IPS-15b (cell line): ENCODE results near the gene SLCO3A1.

Experiments used
- H3K27me3 ChIP-seq: one replicate; pipeline ENCODE4 v1.6.1; 2013; ENCODE audit warnings: low read length; ENCODE audit not compliant: control insufficient read depth, insufficient read depth
- H3K36me3 ChIP-seq: one replicate; pipeline ENCODE4 v1.6.1; 2013; ENCODE audit warnings: low read length; ENCODE audit not compliant: control insufficient read depth, insufficient read depth
- H3K4me1 ChIP-seq: one replicate; pipeline ENCODE4 v1.6.1; 2013; ENCODE audit warnings: mild to moderate bottlenecking, low read length; ENCODE audit not compliant: control insufficient read depth, insufficient read depth
- H3K4me3 ChIP-seq: one replicate; pipeline ENCODE4 v1.5.1; 2013; ENCODE audit warnings: low read depth, low read length
- H3K9ac ChIP-seq: one replicate; pipeline ENCODE4 v1.6.1; 2013; ENCODE audit warnings: low read depth, mild to moderate bottlenecking, low read length
- H3K9me3 ChIP-seq: one replicate; pipeline ENCODE4 v1.6.1; 2013; ENCODE audit warnings: mild to moderate bottlenecking, low read length; ENCODE audit not compliant: control insufficient read depth, insufficient read depth

SLCO3A1 gene

GRCh38 chr15:91849180-91849579, 4.3 kb upstream of the SLCO3A1 start:
- no peaks in the 10 kb centered on the region for H3K36me3 ChIP-seq
- H3K4me1 ChIP-seq: no peaks in the 10 kb centered on the region
- no peak overlapping the region for H3K9ac ChIP-seq
- H3K4me3 ChIP-seq: no peak overlapping the region
- H3K9me3 ChIP-seq: no peaks in the 10 kb centered on the region
- peaks cover under 1% of the 10 kb centered on the region for H3K27me3 ChIP-seq

- Histone ChIP-seq H3K4me3 (no peak overlapping the region), H3K27me3 (peaks cover 6% of the 10 kb centered on the region), H3K4me1 (peaks cover 1% of the 10 kb centered on the region), H3K9me3 (no peaks in the 10 kb centered on the region), H3K9ac (no peak overlapping the region), H3K36me3 (no peaks in the 10 kb centered on the region)
These were observed 3.8 kb upstream of the SLCO3A1 start for GRCh38 chr15:91849749-91850161.

DNA sequence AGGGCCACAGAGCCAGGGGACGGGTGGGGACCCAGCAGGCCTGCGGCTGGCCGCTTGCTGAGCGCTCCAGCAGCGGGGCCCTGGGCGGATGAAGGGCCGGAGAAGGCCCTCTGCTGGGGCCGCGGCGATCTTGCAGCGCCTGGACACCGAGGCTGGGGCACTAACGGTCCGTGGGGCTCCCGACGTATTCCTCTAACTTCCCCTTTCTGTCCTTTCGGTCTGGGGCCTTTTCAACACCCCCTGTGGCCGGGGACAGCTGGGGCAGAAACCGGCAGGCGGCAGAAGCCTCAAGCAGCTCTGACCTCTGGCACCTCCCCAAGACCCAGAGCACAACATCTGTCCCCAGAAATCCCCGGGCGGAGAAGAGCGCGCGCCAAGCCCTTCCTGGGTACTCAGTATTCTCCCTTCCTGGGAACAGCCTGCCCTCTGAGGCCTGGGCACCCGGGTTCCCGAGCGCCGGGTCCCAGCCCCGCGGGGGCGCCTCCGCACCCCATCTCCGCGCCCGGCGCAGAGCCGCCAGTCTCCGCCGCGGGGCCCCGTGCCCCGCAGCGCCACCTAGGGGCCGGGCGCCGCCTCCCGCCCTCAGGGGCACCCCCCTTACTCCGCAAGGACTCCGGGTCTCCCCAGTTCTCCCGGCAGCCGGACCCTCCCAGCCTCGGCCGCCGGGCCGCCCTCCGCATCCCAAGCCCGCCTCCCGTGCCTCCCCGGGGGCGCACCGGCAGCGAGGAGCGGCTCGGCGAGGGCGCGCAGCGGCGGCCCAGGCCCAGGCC, 582 bp upstream of the SLCO3A1 start:
- H3K9ac ChIP-seq: peak overlapping the region; percentile 47
- H3K27me3 ChIP-seq: peaks cover 16% of the 10 kb centered on the region
- H3K4me3 ChIP-seq: peak overlapping the region; percentile 62
- peaks cover 9% of the 10 kb centered on the region for H3K4me1 ChIP-seq
- no peaks in the 10 kb centered on the region for H3K36me3 ChIP-seq
- no peaks in the 10 kb centered on the region for H3K9me3 ChIP-seq

DNA sequence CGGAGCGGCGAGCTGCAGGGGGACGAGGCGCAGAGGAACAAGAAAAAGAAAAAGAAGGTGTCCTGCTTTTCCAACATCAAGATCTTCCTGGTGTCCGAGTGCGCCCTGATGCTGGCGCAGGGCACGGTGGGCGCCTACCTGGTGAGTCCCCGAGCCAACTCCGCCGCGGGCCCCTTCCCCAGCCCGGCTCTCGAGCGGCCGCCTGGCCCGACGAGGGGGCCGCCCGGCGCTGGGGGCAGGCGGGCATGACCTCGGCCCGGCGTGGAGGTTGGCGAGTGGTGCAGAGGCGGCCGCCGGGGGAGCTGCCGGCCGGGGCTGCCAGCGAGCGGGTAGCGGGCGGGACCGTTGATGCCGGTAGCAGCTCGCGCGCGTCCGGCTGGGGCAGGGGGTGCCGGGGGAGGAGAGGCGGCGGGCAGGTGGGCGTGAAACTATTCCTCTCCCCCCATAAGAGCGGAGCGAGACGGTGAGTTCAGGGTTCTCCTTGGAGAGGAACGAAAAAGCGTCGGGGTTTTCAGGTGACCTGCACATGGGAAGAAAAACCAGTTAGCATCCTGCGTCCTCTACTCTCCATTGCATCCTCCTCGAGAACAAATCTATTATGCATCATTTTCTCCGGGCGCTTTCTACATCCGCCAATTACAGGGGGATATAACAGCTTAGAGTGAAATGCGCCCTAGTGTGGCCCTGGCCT, 585 bp downstream of the SLCO3A1 start:
- peaks cover 16% of the 10 kb centered on the region for H3K27me3 ChIP-seq
- H3K4me1 ChIP-seq: peaks cover 9% of the 10 kb centered on the region
- H3K9me3 ChIP-seq: no peaks in the 10 kb centered on the region
- no peaks in the 10 kb centered on the region for H3K36me3 ChIP-seq
- peak overlapping the region; percentile 58 for H3K4me3 ChIP-seq
- no peak overlapping the region for H3K9ac ChIP-seq

DNA sequence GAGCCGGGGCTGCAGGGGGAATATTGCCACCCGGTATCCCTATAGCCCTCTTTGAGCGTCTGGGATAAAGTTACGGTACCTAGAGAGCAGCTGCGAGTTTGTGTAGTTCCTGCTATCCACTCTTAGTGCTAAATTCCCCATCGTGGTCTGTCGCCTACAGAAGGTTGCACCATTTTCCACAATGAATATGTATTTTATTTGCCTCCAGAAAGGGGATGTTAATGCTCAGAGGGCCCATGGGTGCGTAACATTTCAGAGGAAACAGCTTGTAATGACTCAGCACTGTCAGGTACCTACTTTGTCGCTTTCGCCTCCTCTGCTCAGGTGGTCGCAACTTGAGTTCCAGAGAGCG, 1.1 kb downstream of the SLCO3A1 start:
- H3K9me3 ChIP-seq: no peaks in the 10 kb centered on the region
- H3K4me1 ChIP-seq: peaks cover 9% of the 10 kb centered on the region
- no peak overlapping the region for H3K9ac ChIP-seq
- no peaks in the 10 kb centered on the region for H3K36me3 ChIP-seq
- H3K4me3 ChIP-seq: peak overlapping the region; percentile 58
- peaks cover 16% of the 10 kb centered on the region for H3K27me3 ChIP-seq

- peaks cover 9% of the 10 kb centered on the region for H3K4me1 ChIP-seq
- no peaks in the 10 kb centered on the region for H3K9me3 ChIP-seq
- H3K27me3 ChIP-seq: peaks cover 16% of the 10 kb centered on the region
- peak overlapping the region; percentile 58 for H3K4me3 ChIP-seq
- no peaks in the 10 kb centered on the region for H3K36me3 ChIP-seq
- no peak overlapping the region for H3K9ac ChIP-seq
These were observed 1.7 kb downstream of the SLCO3A1 start for GRCh38 chr15:91855241-91855640.

GRCh38 chr15:91855684-91856489, 2.4 kb downstream of the SLCO3A1 start:
- Histone ChIP-seq H3K4me3 (no peak overlapping the region), H3K9me3 (no peaks in the 10 kb centered on the region), H3K4me1 (peaks cover 9% of the 10 kb centered on the region), H3K36me3 (no peaks in the 10 kb centered on the region), H3K27me3 (peaks cover 16% of the 10 kb centered on the region), H3K9ac (no peak overlapping the region)

- Histone ChIP-seq H3K9ac (no peak overlapping the region), H3K4me3 (no peak overlapping the region), H3K36me3 (no peaks in the 10 kb centered on the region), H3K27me3 (peaks cover 16% of the 10 kb centered on the region), H3K9me3 (no peaks in the 10 kb centered on the region), H3K4me1 (peaks cover 9% of the 10 kb centered on the region)
These were observed 3.7 kb downstream of the SLCO3A1 start for GRCh38 chr15:91857224-91857585.

- no peaks in the 10 kb centered on the region for H3K9me3 ChIP-seq
- H3K9ac ChIP-seq: no peak overlapping the region
- peaks cover 9% of the 10 kb centered on the region for H3K4me1 ChIP-seq
- peaks cover 16% of the 10 kb centered on the region for H3K27me3 ChIP-seq
- H3K36me3 ChIP-seq: no peaks in the 10 kb centered on the region
- H3K4me3 ChIP-seq: no peak overlapping the region
These were observed 4.3 kb downstream of the SLCO3A1 start for GRCh38 chr15:91857772-91858171.

DNA sequence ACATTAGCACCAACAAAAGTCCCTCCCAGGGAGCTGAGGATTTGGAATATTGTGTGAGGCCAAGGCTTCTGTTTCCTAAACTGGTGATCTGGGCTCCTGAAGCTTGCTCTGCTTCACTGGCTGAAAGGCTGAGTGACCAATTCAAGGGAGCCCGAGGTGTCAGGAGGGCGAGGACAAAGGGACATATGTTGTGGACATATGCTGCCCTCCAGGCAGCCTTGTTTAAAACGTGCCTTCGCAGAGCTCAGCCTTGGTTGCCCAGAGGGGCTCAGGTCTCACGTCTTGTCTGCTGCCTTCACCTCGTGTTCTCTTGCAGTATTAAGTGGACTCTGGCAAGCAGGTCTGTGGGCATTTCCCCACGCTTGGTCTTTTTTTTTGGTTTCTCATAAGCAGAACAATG, 7.0 kb downstream of the SLCO3A1 start:
- H3K4me1 ChIP-seq: peaks cover 5% of the 10 kb centered on the region
- peaks cover 3% of the 10 kb centered on the region for H3K27me3 ChIP-seq
- H3K9ac ChIP-seq: no peak overlapping the region
- H3K4me3 ChIP-seq: no peak overlapping the region
- no peaks in the 10 kb centered on the region for H3K36me3 ChIP-seq
- no peaks in the 10 kb centered on the region for H3K9me3 ChIP-seq

DNA sequence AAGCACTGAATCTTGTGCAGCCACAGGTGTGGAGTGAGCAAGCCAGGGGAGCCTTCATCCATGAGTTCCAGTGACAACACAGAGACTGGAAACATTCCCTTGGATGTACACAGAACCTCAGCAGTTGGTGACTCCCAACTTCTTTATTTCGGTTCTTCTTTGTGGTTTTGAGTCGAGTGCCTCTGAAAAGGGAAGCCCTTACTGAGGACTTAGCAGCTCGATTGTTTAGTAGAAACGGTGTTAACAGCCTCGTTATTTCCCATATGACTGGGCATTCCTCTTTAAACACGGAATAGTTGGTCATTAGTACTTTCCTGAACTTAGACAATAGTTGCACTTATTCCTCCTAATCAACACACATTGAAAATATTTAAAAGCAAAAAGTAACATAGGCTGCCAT, 7.7 kb downstream of the SLCO3A1 start:
- H3K27me3 ChIP-seq: no peaks in the 10 kb centered on the region
- no peak overlapping the region for H3K9ac ChIP-seq
- H3K36me3 ChIP-seq: no peaks in the 10 kb centered on the region
- H3K4me1 ChIP-seq: peaks cover 3% of the 10 kb centered on the region
- no peaks in the 10 kb centered on the region for H3K9me3 ChIP-seq
- H3K4me3 ChIP-seq: no peak overlapping the region
